H1 (cell line): Measurements from ENCODE around the gene RAB40C. TPM values are rescaled to one million over a fixed set of nuclear protein-coding genes. Genes with fewer than 3 reads are reported as not detected.

ENCODE experiments used
- BCL11A ChIP-seq, 2 experiments: IDR thresholded peaks; one replicate each; pipeline ENCODE4 v1.6.1; 2011; ENCODE audit warnings: low read depth in 2 of 2, low read length in 2 of 2, mild to moderate bottlenecking in 2 of 2
- CHD1 ChIP-seq: IDR thresholded peaks from 2 replicates; pipeline ENCODE4 v1.6.1; 2012; ENCODE audit warnings: low read depth, low read length, improper control_type of control experiment
- CHD2 ChIP-seq: IDR thresholded peaks from 2 replicates; pipeline ENCODE4 v1.6.1; 2012; ENCODE audit warnings: low read length, improper control_type of control experiment
- CREB1 ChIP-seq: IDR thresholded peaks from 2 replicates; pipeline ENCODE4 v1.6.1; 2012; ENCODE audit warnings: inconsistent platforms
- GTF2F1 ChIP-seq: IDR thresholded peaks from 2 replicates; pipeline ENCODE4 v1.6.1; 2012; ENCODE audit warnings: low read depth, low read length, improper control_type of control experiment, borderline replicate concordance
- HDAC6 ChIP-seq: IDR thresholded peaks from one replicate; pipeline ENCODE4 v1.7.1; 2012; ENCODE audit warnings: low read depth, mild to moderate bottlenecking, inconsistent platforms, low read length, moderate library complexity
- RAD21 ChIP-seq, 2 experiments: IDR thresholded peaks in 1 of 2; conservative IDR thresholded peaks in 1 of 2; 2 replicates each; pipeline ENCODE4 v1.6.1; 2011; ENCODE audit warnings: low read depth in 2 of 2, low read length in 2 of 2, improper control_type of control experiment in 1 of 2, inconsistent platforms in 1 of 2, mild to moderate bottlenecking in 1 of 2, moderate library complexity in 1 of 2
- RNF2 ChIP-seq: fragments of 200-900, 300-1000 bp; sonication (generic); IDR thresholded peaks from 2 replicates; pipeline ENCODE4 v1.7.1; 2016; ENCODE audit warnings: borderline replicate concordance, low read depth, mild to moderate bottlenecking, antibody characterized with exemption, low read length; ENCODE audit not compliant: poor library complexity, severe bottlenecking; ENCODE audit errors: missing control alignments
- SAP30 ChIP-seq: fragments of 300-600 bp; sonication (generic); IDR thresholded peaks from 2 replicates; pipeline ENCODE4 v1.7.1; 2012; ENCODE audit warnings: low read length, moderate library complexity, mild to moderate bottlenecking, inconsistent platforms; ENCODE audit not compliant: insufficient read depth, insufficient replicate concordance
- SIN3A ChIP-seq, 2 experiments: IDR thresholded peaks in 1 of 2; conservative IDR thresholded peaks in 1 of 2; 2 replicates each; pipeline ENCODE4 v1.6.1; 2011 to 2012; ENCODE audit warnings: low read length in 2 of 2, improper control_type of control experiment in 1 of 2, low read depth in 1 of 2, mild to moderate bottlenecking in 1 of 2
- SIRT6 ChIP-seq: IDR thresholded peaks from one replicate; pipeline ENCODE4 v1.7.1; 2012; ENCODE audit warnings: low read length, inconsistent platforms
- SP4 ChIP-seq: IDR thresholded peaks from 2 replicates; pipeline ENCODE4 v1.6.1; 2012; ENCODE audit warnings: low read length, inconsistent platforms
- SRF ChIP-seq: IDR thresholded peaks from 2 replicates; pipeline ENCODE4 v1.6.1; 2011; ENCODE audit warnings: mild to moderate bottlenecking, low read depth, low read length, moderate library complexity
- polyA plus RNA-seq, 7 experiments: library from polyadenylated mRNA; depleted of rRNA in 3 of 7; stranded (reverse) in 5 of 7; unstranded in 2 of 7; fragments of >200 nt in 5 of 7; fragments of 200-250 nt in 2 of 7; gene quantifications; 1 replicate in 5 of 7; 2 replicates in 1 of 7; 4 replicates in 1 of 7; pipeline versions ENCODE4 v1.2.1 to v1.2.3, GENCODE V29; 2011 to 2013; ENCODE audit warnings: missing spikeins in 2 of 7, mixed read lengths in 2 of 7
- total RNA-seq: library from RNA; stranded (reverse); fragmentation: NEBNext Ultra II Directional; extraction: Animal tissue kit (Norgen Biotek cat#: 25700); gene quantifications from 2 replicates; pipeline ENCODE4 v1.2.1, GENCODE V29; 2021
- TF ChIP-seq, protein P1 (sequence below): IDR thresholded peaks from 2 replicates; pipeline ENCODE4 v1.6.1; 2012; ENCODE audit warnings: inconsistent platforms

The RAB40C gene
- total and polyA plus RNA-seq, 2 of the 8 experiments (the other 6 are each of a cell fraction or from before 2014, with no cell fraction given): 13.9 to 15.6 TPM

DNA sequence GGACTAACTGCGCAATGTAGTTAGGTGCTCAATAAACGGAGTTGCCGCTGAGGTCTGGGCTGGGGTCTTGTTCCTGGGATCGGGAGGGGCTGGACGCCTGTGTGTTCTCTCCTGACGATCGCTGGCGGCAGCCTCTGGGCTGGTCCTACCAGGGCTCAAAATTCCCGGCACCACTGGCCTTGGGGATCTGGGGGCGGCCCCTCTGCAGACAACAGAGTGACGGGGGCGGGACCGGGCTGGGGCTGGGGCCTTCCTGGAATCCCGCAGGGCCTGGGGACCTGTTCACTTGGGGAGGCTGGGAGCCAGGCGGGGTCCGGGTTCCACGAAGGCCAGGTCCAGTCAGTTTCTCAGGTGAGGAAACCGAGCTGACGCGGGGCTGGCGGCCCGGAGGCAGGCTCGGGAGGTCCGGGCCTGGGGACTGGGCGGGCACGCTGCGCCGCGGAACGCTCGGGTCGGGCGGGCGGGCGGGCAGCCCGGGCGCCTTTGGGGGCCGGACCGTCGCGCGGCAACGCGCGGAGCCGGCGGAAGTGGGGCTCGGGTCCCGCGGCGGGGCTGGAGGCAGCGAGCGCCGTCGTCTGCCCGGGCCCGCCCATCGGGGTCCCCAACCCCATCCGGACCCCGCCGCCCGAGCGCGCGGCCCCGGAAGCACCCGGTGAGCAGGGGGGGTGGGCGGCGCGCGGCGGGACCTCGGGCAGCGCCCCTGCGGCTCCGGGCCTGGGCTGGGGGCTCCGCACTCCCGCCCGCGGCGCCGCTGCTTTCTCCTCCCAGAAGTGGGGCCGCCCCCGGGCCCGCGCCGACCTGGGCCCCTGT is 20.2 kb upstream of the RAB40C start, which contains the start of gene PIGQ (continued):
- TF ChIP-seq, protein P1, sequence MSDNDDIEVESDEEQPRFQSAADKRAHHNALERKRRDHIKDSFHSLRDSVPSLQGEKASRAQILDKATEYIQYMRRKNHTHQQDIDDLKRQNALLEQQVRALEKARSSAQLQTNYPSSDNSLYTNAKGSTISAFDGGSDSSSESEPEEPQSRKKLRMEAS: no peak
- no peak for TF ChIP-seq SIRT6
- TF ChIP-seq CREB1: no peak
- TF ChIP-seq BCL11A (IDR thresholded peaks at IDR 0.05; ENCODE audit: low read depth in 2 of 2, low read length in 2 of 2): no peak
- TF ChIP-seq CHD2: no peak
- no peak for TF ChIP-seq SRF
- TF ChIP-seq SIN3A (conservative IDR thresholded peaks at IDR 0.05 in 1 of 2, IDR thresholded peaks at IDR 0.05 in 1 of 2; ENCODE audit: low read depth in 1 of 2, low read length in 2 of 2): 0 out of 4 replicates have a peak, but pooled peaks of 1 of the 2 experiments have one; percentile 37
- TF ChIP-seq CHD1: no peak
- no peak for TF ChIP-seq RAD21 (IDR thresholded peaks at IDR 0.05 in 1 of 2, conservative IDR thresholded peaks at IDR 0.05 in 1 of 2; ENCODE audit: low read depth in 2 of 2, low read length in 2 of 2)
- TF ChIP-seq GTF2F1: no peak
- TF ChIP-seq SAP30: no peak
- TF ChIP-seq RNF2: no peak
- no peak for TF ChIP-seq SP4
- no peak for TF ChIP-seq HDAC6
